Suprapubic skin (tissue), 3 donors: Measurements from ENCODE around the gene CCL27.

Source experiments
- POLR2A ChIP-seq, 2 donors: fragments of 450-650 bp; IDR thresholded peaks; one replicate each; pipeline ENCODE4 v1.6.1; 2017; ENCODE audit warnings: antibody characterized with exemption in 2 of 2, mild to moderate bottlenecking in 2 of 2, moderate library complexity in 2 of 2
- TF ChIP-seq, protein P1 (sequence below), 2 donors: fragments of 200-600 bp in 1 of 2; fragments of 450-650 bp in 1 of 2; sonication (generic) in 1 of 2; IDR thresholded peaks; one replicate each; pipeline ENCODE4 v1.5.1; 2016 to 2019; ENCODE audit warnings: antibody characterized with exemption in 2 of 2, mild to moderate bottlenecking in 1 of 2, moderate library complexity in 1 of 2

DNA sequence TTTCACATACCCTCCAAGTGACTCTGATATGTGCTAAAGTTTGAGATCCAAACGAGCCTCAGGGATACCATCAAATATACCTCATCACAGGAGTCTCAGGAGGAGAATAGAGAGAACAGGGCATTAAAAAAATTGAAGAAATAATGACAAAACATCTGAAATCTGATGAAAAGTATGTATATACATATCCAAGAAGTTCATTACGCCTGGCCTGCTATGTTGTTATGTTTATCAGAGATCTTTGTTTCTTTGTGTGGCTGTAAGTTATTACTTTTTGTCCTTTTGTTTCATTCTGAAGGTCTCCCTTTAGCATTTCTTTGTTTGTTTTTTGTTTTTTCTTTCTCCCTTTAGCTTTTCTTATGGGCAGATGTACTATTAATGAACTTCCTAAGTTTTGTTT is 31.1 kb upstream of the CCL27 start:
- TF ChIP-seq, protein P1, sequence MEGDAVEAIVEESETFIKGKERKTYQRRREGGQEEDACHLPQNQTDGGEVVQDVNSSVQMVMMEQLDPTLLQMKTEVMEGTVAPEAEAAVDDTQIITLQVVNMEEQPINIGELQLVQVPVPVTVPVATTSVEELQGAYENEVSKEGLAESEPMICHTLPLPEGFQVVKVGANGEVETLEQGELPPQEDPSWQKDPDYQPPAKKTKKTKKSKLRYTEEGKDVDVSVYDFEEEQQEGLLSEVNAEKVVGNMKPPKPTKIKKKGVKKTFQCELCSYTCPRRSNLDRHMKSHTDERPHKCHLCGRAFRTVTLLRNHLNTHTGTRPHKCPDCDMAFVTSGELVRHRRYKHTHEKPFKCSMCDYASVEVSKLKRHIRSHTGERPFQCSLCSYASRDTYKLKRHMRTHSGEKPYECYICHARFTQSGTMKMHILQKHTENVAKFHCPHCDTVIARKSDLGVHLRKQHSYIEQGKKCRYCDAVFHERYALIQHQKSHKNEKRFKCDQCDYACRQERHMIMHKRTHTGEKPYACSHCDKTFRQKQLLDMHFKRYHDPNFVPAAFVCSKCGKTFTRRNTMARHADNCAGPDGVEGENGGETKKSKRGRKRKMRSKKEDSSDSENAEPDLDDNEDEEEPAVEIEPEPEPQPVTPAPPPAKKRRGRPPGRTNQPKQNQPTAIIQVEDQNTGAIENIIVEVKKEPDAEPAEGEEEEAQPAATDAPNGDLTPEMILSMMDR (IDR thresholded peaks at IDR 0.05): no peak
- TF ChIP-seq POLR2A (IDR thresholded peaks at IDR 0.05): no peak
